BLaER1 (cell line): Measurements from ENCODE around the gene USP6NL.

ENCODE experiments used
- H3K27ac ChIP-seq: shearing (Covaris generic); formaldehyde crosslinking; 2 replicates; pipeline ENCODE4 v1.8.1; 2022
- H3K27me3 ChIP-seq: shearing (Covaris generic); formaldehyde crosslinking; 2 replicates; pipeline ENCODE4 v1.8.1; 2022
- H3K36me3 ChIP-seq: shearing (Covaris generic); formaldehyde crosslinking; 2 replicates; pipeline ENCODE4 v1.8.1; 2022
- H3K4me1 ChIP-seq: shearing (Covaris generic); formaldehyde crosslinking; 2 replicates; pipeline ENCODE4 v1.8.1; 2022
- H3K4me2 ChIP-seq: shearing (Covaris generic); formaldehyde crosslinking; 2 replicates; pipeline ENCODE4 v1.8.1; 2022
- H3K4me3 ChIP-seq: shearing (Covaris generic); formaldehyde crosslinking; 2 replicates; pipeline ENCODE4 v1.8.1; 2022
- H3K9ac ChIP-seq: shearing (Covaris generic); formaldehyde crosslinking; 2 replicates; pipeline ENCODE4 v1.8.1; 2022
- H3K9me3 ChIP-seq: shearing (Covaris generic); formaldehyde crosslinking; 2 replicates; pipeline ENCODE4 v1.8.1; 2022
- H4K20me1 ChIP-seq: shearing (Covaris generic); formaldehyde crosslinking; 2 replicates; pipeline ENCODE4 v1.8.1; 2022
- Cebpa-rat ChIP-seq: shearing (Covaris generic); IDR thresholded peaks from 2 replicates; pipeline ENCODE4 v1.8.1; 2022

Gene USP6NL

DNA sequence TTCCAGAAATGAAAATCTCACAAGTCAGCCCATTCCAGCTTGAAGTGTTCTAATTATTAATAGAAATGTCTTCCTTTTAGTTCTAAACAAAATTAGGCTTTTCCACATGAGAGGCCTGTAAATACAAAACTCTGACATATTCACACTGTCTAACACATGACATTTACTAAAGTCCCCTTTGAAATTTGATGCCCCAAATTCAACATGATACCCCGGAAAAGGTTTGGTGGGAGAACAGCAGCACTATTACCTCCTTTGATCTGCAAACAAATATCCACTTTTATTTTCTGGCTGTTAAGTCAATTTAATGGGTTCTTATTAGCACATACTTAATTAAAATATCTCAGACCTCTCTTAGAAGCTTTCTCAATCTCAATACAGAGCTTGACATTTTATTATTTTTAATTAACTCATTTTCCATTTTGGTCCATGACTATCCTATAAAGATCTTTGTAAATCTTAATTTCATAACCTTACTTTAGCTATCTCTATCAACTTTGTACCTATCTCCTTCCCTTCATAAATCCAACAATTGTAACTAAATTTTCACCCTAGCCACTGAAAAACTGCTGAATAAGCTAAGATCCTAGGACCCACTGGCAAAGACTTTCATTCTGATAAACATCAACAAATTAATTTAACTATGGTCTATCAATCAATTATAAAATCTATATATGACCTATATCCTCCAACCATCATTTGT, 63.2 kb downstream of the USP6NL start:
- no peak overlapping the region for H3K9ac ChIP-seq
- no peak overlapping the region for H3K4me2 ChIP-seq
- H3K9me3 ChIP-seq, result peaks cover 19% of the 10 kb centered on the region
- peaks cover 33% of the 10 kb centered on the region for H4K20me1 ChIP-seq
- H3K4me3 ChIP-seq, result no peak overlapping the region
- H3K4me1 ChIP-seq, result peaks cover 23% of the 10 kb centered on the region; the same call in 1 of the 2 replicates
- H3K27me3 ChIP-seq, result no peaks in the 10 kb centered on the region
- TF ChIP-seq Cebpa-rat, result no peak
- H3K36me3 ChIP-seq, result no peaks in the 10 kb centered on the region
- H3K27ac ChIP-seq, result no peak overlapping the region

DNA sequence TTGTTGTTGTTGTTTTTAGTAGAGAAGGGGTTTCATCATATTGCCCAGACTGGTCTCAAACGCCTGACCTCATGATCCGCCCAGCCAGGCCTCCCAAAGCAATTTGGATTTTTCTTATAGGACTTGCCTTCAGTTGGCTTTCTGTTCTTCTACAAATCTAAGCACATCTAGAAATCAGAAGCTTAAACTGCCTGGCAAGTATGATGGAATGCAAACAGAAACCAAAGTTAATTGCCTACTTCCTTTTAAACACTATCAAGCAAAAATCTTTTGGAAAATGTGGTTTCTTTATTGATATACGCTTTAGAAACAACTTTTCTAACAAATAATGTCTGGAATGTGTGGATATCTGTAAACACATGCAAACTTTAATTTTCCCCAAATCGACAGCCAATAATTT, 64.9 kb downstream of the USP6NL start:
- H3K27ac ChIP-seq, result no peak overlapping the region
- no peak overlapping the region for H3K4me3 ChIP-seq
- no peak overlapping the region for H3K9ac ChIP-seq
- no peaks in the 10 kb centered on the region for H3K27me3 ChIP-seq
- H3K4me2 ChIP-seq, result no peak overlapping the region
- peaks cover 13% of the 10 kb centered on the region; the same call in 1 of the 2 replicates for H3K9me3 ChIP-seq
- peaks cover 23% of the 10 kb centered on the region; the same call in 1 of the 2 replicates for H3K4me1 ChIP-seq
- TF ChIP-seq Cebpa-rat, result no peak
- H4K20me1 ChIP-seq, result peaks cover 46% of the 10 kb centered on the region
- H3K36me3 ChIP-seq, result no peaks in the 10 kb centered on the region

DNA sequence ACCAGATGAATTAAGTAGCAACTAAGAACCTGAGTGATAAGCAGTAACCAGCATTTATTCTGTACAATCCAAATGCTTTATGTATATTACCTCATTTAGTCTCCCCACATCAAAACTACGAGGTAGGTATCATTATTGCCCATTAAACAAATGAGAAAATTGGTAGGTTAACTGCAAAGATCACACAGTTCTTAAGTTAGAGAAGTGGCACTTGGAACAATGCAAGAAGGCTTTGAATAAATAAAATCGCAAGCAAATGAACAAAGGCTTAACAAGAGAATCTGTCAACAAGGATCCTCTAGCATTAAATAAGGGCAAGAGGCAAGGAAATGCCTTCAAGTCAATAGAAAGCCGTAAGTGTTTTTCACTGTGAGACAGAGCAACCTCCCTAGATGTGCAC, 70.2 kb downstream of the USP6NL start:
- H3K4me3 ChIP-seq, result no peak overlapping the region
- H4K20me1 ChIP-seq, result peaks cover 83% of the 10 kb centered on the region
- no peak overlapping the region for H3K27ac ChIP-seq
- H3K9ac ChIP-seq, result no peak overlapping the region
- H3K9me3 ChIP-seq, result no peaks in the 10 kb centered on the region
- no peak overlapping the region for H3K4me2 ChIP-seq
- no peaks in the 10 kb centered on the region for H3K27me3 ChIP-seq
- no peaks in the 10 kb centered on the region for H3K36me3 ChIP-seq
- no peak for TF ChIP-seq Cebpa-rat
- peaks cover 26% of the 10 kb centered on the region for H3K4me1 ChIP-seq

DNA sequence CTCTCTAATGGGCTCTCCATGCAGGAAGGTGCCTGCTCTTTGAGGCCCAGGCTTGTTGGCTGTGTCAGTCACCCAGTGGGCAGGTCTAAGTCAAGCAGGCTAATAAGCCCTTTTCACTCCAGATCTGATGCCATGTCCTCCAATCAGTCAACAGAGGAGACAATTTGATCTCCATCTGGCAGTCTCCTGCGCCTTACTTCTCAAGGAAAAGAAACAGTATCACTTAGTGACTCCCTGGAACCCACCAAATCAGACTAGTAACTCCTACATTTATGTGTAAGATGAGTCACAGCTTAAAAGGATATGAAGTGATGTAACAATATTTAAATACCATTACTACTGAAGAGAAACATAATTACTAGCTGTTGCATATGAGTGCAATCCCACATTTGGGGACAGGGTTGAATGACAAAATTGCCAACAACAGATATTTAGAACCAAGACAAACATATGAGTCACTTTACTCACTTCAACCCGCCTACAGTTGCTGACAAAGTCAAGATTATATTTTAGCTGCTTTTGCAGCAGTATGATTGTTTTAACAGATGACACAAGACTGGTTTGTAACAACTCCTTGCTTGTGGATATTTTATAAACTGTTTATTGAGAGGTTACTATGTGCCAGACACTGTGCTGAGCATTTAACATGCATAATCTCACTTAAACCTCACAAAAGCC, 72.1 kb downstream of the USP6NL start:
- peaks cover 45% of the 10 kb centered on the region for H3K4me1 ChIP-seq
- H3K9ac ChIP-seq, result no peak overlapping the region
- H3K36me3 ChIP-seq, result no peaks in the 10 kb centered on the region
- no peaks in the 10 kb centered on the region for H3K27me3 ChIP-seq
- H3K27ac ChIP-seq, result 0 out of 2 replicates have a peak overlapping the region, but pooled peaks have one; percentile 2
- TF ChIP-seq Cebpa-rat, result no peak
- peak overlapping the region; percentile 34 for H3K4me2 ChIP-seq
- peaks cover 85% of the 10 kb centered on the region for H4K20me1 ChIP-seq
- no peaks in the 10 kb centered on the region for H3K9me3 ChIP-seq
- no peak overlapping the region for H3K4me3 ChIP-seq

DNA sequence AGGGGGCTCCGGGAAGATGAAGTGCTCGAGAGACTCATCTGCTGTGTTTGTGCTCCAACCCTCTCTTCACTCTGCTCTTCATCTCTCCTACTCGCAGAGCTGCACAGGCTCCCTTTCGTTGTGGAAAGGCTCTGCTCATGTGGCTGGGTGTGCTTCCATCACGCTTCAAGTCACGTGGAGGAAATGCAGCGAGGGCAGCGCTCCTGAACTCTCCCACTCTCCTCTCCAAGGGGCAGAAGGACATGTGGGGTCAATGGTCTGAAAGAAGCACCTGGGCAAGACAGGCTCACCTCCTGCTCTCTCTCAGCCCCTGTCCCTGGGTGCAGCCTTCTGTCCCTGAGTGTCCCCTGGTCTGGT, 72.6 kb downstream of the USP6NL start:
- Histone ChIP-seq H3K4me2 (peak overlapping the region; percentile 34), H3K27me3 (no peaks in the 10 kb centered on the region), H3K4me1 (peaks cover 50% of the 10 kb centered on the region), H4K20me1 (peaks cover 85% of the 10 kb centered on the region), H3K9ac (no peak overlapping the region), H3K9me3 (no peaks in the 10 kb centered on the region), H3K27ac (0 out of 2 replicates have a peak overlapping the region, but pooled peaks have one; percentile 2), H3K4me3 (no peak overlapping the region), H3K36me3 (no peaks in the 10 kb centered on the region)
- TF ChIP-seq Cebpa-rat, result no peak

DNA sequence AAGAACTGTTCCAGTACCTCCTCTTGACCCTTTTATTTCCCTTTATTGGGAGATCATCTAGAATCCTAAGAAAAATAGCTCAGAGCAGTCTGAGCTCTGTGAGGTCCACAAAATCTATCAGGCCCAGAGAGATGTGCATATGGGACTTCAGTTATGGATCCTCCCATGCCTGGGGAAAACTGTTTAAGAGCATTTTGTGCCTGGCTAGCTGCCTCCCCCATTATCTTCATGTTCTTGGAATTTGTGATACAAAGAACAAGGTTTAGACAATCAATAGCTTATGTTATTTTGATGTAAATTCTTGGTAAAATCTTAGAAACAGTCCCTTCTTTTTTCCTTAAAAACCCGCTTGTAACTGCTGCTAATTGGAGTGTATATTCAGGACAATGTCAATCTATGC, 75.2 kb downstream of the USP6NL start:
- Histone ChIP-seq H3K36me3 (no peaks in the 10 kb centered on the region), H4K20me1 (peaks cover 91% of the 10 kb centered on the region), H3K4me1 (peaks cover 71% of the 10 kb centered on the region), H3K4me3 (no peak overlapping the region), H3K9ac (no peak overlapping the region), H3K27me3 (no peaks in the 10 kb centered on the region), H3K27ac (no peak overlapping the region), H3K9me3 (no peaks in the 10 kb centered on the region), H3K4me2 (peak overlapping the region; percentile 59)
- TF ChIP-seq Cebpa-rat, result no peak

DNA sequence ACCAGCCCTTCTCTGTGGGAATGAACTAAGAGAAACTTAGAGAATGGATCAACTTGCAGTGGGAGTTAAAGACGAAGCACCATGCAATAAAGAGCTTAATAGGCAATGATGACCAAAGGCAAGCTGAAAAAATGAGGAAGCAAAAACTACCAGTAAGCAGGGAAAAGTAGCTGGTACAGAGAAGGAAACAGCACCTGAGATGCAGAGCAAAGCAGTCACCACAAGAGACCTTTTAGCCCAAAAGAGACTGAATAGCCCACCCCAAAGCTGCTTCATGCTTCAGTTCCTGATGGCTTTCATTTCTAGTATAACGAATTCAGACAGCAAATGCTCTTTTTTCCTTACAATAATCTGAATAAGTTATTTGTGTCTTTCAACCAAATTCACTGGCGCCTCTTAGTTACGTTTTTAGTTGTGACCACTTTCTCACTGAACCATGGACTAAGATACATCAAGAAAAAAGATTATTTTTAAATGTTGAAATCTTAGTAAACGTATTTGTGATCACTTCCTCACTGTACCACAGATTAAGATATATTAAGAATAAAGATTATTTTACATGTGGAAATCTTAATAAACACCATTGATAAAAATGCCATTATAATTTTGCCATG, 76.0 kb downstream of the USP6NL start:
- no peaks in the 10 kb centered on the region for H3K9me3 ChIP-seq
- no peak overlapping the region for H3K9ac ChIP-seq
- H3K36me3 ChIP-seq, result no peaks in the 10 kb centered on the region
- no peaks in the 10 kb centered on the region for H3K27me3 ChIP-seq
- H3K4me3 ChIP-seq, result no peak overlapping the region
- peaks cover 89% of the 10 kb centered on the region for H4K20me1 ChIP-seq
- peak overlapping the region; percentile 41; the same call in 1 of the 2 replicates for H3K27ac ChIP-seq
- H3K4me1 ChIP-seq, result peaks cover 79% of the 10 kb centered on the region
- peak overlapping the region; percentile 59 for H3K4me2 ChIP-seq
- no peak for TF ChIP-seq Cebpa-rat

DNA sequence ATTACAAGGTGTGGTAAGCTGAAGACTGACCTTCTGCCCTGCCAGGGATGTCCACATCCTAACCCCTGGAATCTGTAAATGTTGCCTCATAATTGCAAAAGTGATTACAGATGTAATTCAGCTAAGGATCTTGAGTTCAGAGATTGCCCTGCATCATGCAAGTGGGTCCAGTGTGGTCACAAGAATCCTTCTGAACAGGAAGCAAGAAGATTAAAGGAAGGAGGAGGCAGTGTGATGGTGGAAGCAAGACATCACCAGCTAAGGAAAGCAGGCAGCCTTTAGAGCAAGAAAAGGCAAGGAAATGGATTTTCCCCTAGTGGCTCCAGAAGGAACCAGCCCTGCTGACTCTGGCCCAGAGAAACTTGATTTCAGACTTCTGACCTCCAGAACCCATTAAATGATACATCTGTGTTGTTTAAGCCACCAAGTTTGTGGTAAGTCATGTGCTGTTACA, 78.1 kb downstream of the USP6NL start:
- H3K36me3 ChIP-seq, result no peaks in the 10 kb centered on the region
- H3K9ac ChIP-seq, result no peak overlapping the region
- no peak for TF ChIP-seq Cebpa-rat
- peaks cover 87% of the 10 kb centered on the region for H4K20me1 ChIP-seq
- no peak overlapping the region for H3K27ac ChIP-seq
- H3K9me3 ChIP-seq, result no peaks in the 10 kb centered on the region
- H3K4me3 ChIP-seq, result no peak overlapping the region
- H3K27me3 ChIP-seq, result no peaks in the 10 kb centered on the region
- H3K4me2 ChIP-seq, result peak overlapping the region; percentile 23
- H3K4me1 ChIP-seq, result peaks cover 80% of the 10 kb centered on the region

DNA sequence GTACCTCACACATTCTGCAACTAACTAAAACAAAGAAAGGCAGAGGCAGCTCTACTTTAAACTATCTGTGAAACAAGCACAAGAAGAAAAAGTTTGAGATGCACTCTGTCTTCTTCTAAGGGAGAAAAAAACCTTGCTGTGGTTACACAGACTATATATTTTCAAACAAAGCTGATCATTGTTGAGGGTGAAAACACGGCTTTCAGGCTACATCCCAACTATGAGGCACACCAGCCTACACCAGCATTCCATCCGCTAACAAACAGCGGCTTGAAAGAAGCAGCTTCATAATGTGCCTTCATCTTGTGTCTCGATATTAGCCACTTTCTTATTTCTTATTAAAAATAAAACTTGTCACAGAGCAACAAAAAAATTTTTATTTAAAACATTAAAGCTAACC, 79.1 kb downstream of the USP6NL start:
- no peak for TF ChIP-seq Cebpa-rat
- H3K27me3 ChIP-seq, result no peaks in the 10 kb centered on the region
- no peak overlapping the region for H3K9ac ChIP-seq
- no peak overlapping the region for H3K4me3 ChIP-seq
- peak overlapping the region; percentile 23; the same call in 1 of the 2 replicates for H3K4me2 ChIP-seq
- H3K27ac ChIP-seq, result no peak overlapping the region
- peaks cover under 1% of the 10 kb centered on the region; the same call in 1 of the 2 replicates for H3K36me3 ChIP-seq
- no peaks in the 10 kb centered on the region for H3K9me3 ChIP-seq
- peaks cover 90% of the 10 kb centered on the region for H3K4me1 ChIP-seq
- peaks cover 84% of the 10 kb centered on the region for H4K20me1 ChIP-seq

DNA sequence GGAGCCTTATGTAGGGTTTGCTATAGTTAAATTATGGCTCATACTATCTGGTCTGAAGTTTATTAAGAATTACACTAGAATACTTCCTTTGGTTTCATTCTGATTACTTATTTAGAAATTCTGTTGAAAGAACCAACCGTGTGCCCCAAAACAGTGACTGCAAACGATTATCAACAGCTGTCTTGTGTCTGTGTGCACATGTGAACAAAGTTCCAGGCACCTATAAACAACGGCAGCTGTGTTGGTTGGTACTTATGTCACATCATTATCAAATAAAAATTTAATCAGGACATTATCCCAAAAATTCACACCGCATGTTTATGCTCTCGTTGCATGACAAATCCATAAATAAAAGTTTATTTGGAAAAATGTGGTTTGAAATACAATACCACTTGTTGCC, 80.6 kb downstream of the USP6NL start:
- peaks cover 78% of the 10 kb centered on the region for H3K4me1 ChIP-seq
- H3K27ac ChIP-seq, result no peak overlapping the region
- H3K9ac ChIP-seq, result no peak overlapping the region
- no peak for TF ChIP-seq Cebpa-rat
- H3K36me3 ChIP-seq, result peaks cover 14% of the 10 kb centered on the region
- H4K20me1 ChIP-seq, result peaks cover 69% of the 10 kb centered on the region
- H3K9me3 ChIP-seq, result no peaks in the 10 kb centered on the region
- no peaks in the 10 kb centered on the region for H3K27me3 ChIP-seq
- no peak overlapping the region for H3K4me3 ChIP-seq
- H3K4me2 ChIP-seq, result no peak overlapping the region
